DND-41 (cell line): ENCODE data around the gene RARRES1.

ENCODE experiments used
- ATAC-seq: fragments of 200-7000 bp; cut with Tn5 transposase; 3 replicates; pipeline ENCODE4 v1.9.1; 2021; ENCODE audit warnings: low read depth; ENCODE audit not compliant: insufficient read depth
- DNase-seq: peaks from one replicate; pipeline ENCODE4 v3.0.0-alpha.2; 2020
- H2AFZ ChIP-seq: 2 replicates; pipeline ENCODE4 v1.6.0; 2012; ENCODE audit warnings: low read depth, low read length
- H3K27ac ChIP-seq: 2 replicates; pipeline ENCODE4 v1.5.1; 2012; ENCODE audit warnings: low read length, inconsistent platforms
- H3K27me3 ChIP-seq: fragments of 200-600 bp; sonication (generic); 2 replicates; pipeline ENCODE4 v1.6.0; 2012; ENCODE audit warnings: low read length, mild to moderate bottlenecking, inconsistent platforms; ENCODE audit not compliant: insufficient read depth, poor library complexity
- H3K36me3 ChIP-seq: 2 replicates; pipeline ENCODE4 v1.5.1; 2012; ENCODE audit warnings: low read length, inconsistent platforms; ENCODE audit not compliant: insufficient read depth
- H3K4me1 ChIP-seq: 2 replicates; pipeline ENCODE4 v1.5.1; 2012; ENCODE audit warnings: mild to moderate bottlenecking, low read length; ENCODE audit not compliant: insufficient read depth
- H3K4me2 ChIP-seq: 2 replicates; pipeline ENCODE4 v1.6.0; 2012; ENCODE audit warnings: mild to moderate bottlenecking, moderate library complexity, low read length, inconsistent platforms; ENCODE audit not compliant: insufficient read depth
- H3K4me3 ChIP-seq, 2 experiments: fragments of 200-600 bp in 1 of 2; shearing (Covaris generic) in 1 of 2; 2 replicates each; pipeline ENCODE4 v1.5.1; 2012 to 2016; ENCODE audit warnings: inconsistent platforms in 2 of 2, low read length in 2 of 2, mild to moderate bottlenecking in 2 of 2, low read depth in 1 of 2, moderate library complexity in 1 of 2
- H3K79me2 ChIP-seq: 2 replicates; pipeline ENCODE4 v1.6.0; 2012; ENCODE audit warnings: low read length, inconsistent platforms; ENCODE audit not compliant: insufficient read depth
- H3K9ac ChIP-seq: 2 replicates; pipeline ENCODE4 v1.6.0; 2012; ENCODE audit warnings: low read depth, mild to moderate bottlenecking, inconsistent platforms, low read length, moderate library complexity
- H3K9me3 ChIP-seq: 2 replicates; pipeline ENCODE4 v1.5.1; 2012; ENCODE audit warnings: low read length, moderate library complexity, mild to moderate bottlenecking, inconsistent platforms; ENCODE audit not compliant: insufficient read depth, severe bottlenecking
- H4K20me1 ChIP-seq: 2 replicates; pipeline ENCODE4 v1.6.0; 2012; ENCODE audit warnings: low read length; ENCODE audit not compliant: insufficient read depth
- CTCF ChIP-seq: IDR thresholded peaks from 2 replicates; pipeline ENCODE4 v1.5.1; 2012; ENCODE audit warnings: borderline replicate concordance, low read length, moderate library complexity, mild to moderate bottlenecking; ENCODE audit not compliant: poor library complexity, severe bottlenecking; ENCODE audit errors: extremely low read depth
- EZH2 ChIP-seq: IDR thresholded peaks from 3 replicates; pipeline ENCODE4 v1.6.1; 2012; ENCODE audit warnings: borderline replicate concordance, low read depth, mild to moderate bottlenecking, moderate library complexity, low read length, inconsistent platforms; ENCODE audit not compliant: severe bottlenecking

The RARRES1 gene

GRCh38 chr3:158737976-158738615 is 5.8 kb upstream of the RARRES1 start:
- Histone ChIP-seq H4K20me1 (no peaks in the 10 kb centered on the region), H3K9me3 (peaks cover 5% of the 10 kb centered on the region), H2AFZ (no peak overlapping the region), H3K27me3 (no peaks in the 10 kb centered on the region), H3K36me3 (no peaks in the 10 kb centered on the region), H3K79me2 (no peaks in the 10 kb centered on the region), H3K4me2 (no peak overlapping the region), H3K4me1 (no peaks in the 10 kb centered on the region), H3K4me3 (no peak overlapping the region), H3K9ac (no peak overlapping the region), H3K27ac (no peak overlapping the region)
- DNase-seq: no peak
- TF ChIP-seq CTCF (no peak), EZH2 (no peak)
- ATAC-seq: no peak

- DNase-seq: no peak
- no peaks in the 10 kb centered on the region for H3K79me2 ChIP-seq
- H3K36me3 ChIP-seq: no peaks in the 10 kb centered on the region
- H3K4me1 ChIP-seq: no peaks in the 10 kb centered on the region
- no peak overlapping the region for H3K27ac ChIP-seq
- H2AFZ ChIP-seq: no peak overlapping the region
- H3K4me2 ChIP-seq: no peak overlapping the region
- H3K9me3 ChIP-seq: peaks cover 7% of the 10 kb centered on the region
- no peak overlapping the region for H3K4me3 ChIP-seq
- H3K27me3 ChIP-seq: no peaks in the 10 kb centered on the region
- TF ChIP-seq EZH2 (no peak), CTCF (no peak)
- H4K20me1 ChIP-seq: no peaks in the 10 kb centered on the region
- ATAC-seq: no peak
- H3K9ac ChIP-seq: no peak overlapping the region
Observed at GRCh38 chr3:158737410-158737809, 5.2 kb upstream of the RARRES1 start.

GRCh38 chr3:158735296-158736033 is 3.2 kb upstream of the RARRES1 start:
- H3K4me1 ChIP-seq: no peaks in the 10 kb centered on the region
- TF ChIP-seq CTCF (no peak), EZH2 (no peak)
- DNase-seq: no peak
- no peak overlapping the region for H3K4me3 ChIP-seq
- no peak for ATAC-seq
- H3K9me3 ChIP-seq: peaks cover 7% of the 10 kb centered on the region
- no peaks in the 10 kb centered on the region for H3K36me3 ChIP-seq
- H4K20me1 ChIP-seq: no peaks in the 10 kb centered on the region
- H2AFZ ChIP-seq: no peak overlapping the region
- no peak overlapping the region for H3K4me2 ChIP-seq
- H3K79me2 ChIP-seq: no peaks in the 10 kb centered on the region
- H3K9ac ChIP-seq: no peak overlapping the region
- H3K27ac ChIP-seq: no peak overlapping the region
- H3K27me3 ChIP-seq: no peaks in the 10 kb centered on the region
